GM19035 (cell line): Measurements from ENCODE around the gene EXOC2.

Experiments
- ATAC-seq: cut with Tn5 transposase; IDR thresholded peaks from one replicate; pipeline ENCODE4 v1.9.1; 2021; ENCODE audit not compliant: unreplicated experiment

EXOC2 gene

DNA sequence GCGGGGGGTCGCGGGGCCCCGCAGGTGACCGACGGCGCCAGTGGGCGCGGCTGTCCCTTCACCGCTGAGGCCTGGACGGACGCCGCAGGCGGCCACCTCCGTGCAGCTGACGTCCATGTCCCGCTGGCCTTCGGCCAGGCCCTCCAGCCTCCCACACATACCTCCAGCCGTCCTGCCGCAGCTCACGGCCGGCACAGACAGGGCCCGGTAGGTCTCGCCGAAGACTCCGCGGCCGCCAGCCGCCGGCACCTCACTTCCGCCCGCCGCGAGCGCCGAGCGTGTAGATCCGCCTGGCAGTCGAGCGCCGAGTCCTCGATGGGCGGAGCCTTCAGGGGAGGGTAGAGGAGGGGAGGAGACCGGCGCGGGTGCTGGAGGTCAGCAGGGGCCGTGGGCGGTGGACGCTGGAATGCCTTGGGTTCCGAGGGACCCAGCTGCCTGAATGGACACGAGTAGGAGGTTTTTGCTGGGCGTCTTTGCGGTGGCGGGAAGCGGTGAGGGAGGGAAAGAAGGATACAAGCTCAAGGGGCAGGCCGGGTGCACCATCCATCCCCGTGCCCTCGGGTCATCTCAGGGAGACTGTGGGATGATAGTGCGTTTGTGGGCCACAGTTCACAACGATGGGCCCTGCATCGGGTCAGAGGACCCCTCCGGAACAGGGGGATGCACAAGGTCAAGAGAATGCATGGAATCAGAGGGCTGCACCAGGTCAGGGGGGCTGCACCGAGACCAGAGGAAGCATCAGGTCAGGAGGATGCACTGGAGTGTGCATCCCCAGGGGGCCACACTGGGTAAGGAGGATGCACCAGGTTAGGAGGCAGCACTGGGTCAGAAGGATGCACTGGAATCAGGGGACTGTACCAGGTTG lies at the start of gene EXOC2:
Gene EXOC2 (minus strand): TSS at position 282 of the 865 bp plus-strand sequence. CDS start 55,321 bp downstream, outside the sequence.
- peak; percentile 90 for ATAC-seq

GRCh38 chr6:741410-742339 lies 48.7 kb upstream of the EXOC2 start:
- no peak for ATAC-seq

DNA sequence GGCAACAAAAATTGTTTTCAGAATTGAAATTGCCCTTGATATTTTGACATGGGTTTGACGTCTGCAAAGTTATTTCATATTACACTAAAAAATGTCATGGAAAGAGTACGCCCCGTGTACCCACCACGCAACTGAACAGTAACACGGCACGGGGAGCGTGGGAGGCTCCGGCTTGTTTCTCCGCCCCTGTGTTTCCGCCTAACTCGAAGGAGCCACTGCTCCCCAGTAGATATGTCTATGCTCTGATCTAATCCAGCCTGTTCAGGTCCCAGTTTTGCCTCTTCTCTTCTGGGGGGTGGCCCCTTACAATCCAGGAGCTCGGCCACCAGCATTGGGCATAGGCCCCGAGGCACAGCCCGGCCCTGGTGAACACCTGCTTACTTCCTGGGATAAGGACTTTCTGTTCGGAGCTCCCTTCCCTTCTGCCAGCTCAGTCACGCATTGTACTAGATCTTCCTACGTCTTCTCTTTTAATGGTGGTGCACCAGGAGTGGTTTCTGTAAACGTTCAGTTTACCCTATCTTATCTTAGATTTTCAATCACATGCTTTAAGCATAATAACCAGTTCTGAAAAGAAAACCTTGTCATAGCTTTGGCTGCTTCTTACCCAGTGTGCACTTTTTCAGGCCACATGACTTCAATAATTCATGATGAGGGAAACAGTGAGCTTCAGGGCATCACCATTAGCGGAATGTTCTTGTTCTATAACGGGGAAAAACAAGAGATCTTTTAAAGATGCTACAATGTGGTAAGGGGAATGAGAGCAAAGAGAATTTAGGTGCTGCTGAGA lies 43.9 kb upstream of the EXOC2 start:
- ATAC-seq, result no peak

GRCh38 chr6:733431-734219 lies 40.7 kb upstream of the EXOC2 start:
- ATAC-seq, result no peak

- no peak for ATAC-seq
These were observed 39.0 kb upstream of the EXOC2 start for GRCh38 chr6:731924-732323.

GRCh38 chr6:729606-730320 lies 36.8 kb upstream of the EXOC2 start:
- no peak for ATAC-seq

GRCh38 chr6:727856-728255 lies 34.9 kb upstream of the EXOC2 start:
- no peak for ATAC-seq

- no peak for ATAC-seq
These were observed 30.6 kb upstream of the EXOC2 start for GRCh38 chr6:723540-723939.

DNA sequence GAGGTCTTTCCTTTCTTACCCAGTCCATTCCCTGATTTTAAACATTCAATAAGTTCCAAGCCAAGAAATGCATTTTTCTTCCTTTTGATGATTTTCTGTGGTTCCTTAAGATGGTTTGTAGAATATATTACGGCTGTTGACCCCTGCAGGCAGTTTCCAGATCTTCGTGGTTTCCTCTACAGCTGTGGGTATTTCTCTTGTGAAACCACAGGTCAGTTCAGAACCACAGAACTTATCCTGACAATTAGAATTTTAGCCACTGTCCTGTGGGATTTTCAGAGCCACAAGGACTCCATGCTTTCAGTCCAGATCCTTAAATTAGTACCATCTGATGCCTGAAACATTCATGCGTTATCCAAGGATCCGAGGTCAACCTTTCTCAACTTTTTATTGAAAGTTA lies 29.7 kb upstream of the EXOC2 start:
- ATAC-seq, result no peak

DNA sequence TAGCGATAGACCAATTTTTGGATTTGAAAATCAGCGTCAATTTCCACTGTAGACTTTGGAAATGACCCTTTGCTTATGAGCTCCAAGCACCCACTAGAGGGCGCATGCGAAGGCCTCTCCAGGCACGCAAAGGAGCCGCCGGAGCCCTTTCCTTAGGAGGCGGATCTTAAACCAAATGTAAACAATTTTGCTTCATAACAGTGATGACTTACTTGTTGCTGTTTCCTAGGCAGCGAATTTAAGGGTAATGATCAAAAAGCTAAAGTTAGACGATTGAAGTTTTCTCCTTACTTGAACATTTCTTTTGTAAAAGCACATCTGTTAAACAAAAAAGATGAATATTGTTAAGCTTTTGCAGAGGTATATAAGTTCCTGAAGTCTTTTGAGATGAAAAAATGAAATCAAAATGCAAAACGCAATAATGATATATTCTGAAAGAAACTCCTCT lies 29.2 kb upstream of the EXOC2 start:
- no peak for ATAC-seq

DNA sequence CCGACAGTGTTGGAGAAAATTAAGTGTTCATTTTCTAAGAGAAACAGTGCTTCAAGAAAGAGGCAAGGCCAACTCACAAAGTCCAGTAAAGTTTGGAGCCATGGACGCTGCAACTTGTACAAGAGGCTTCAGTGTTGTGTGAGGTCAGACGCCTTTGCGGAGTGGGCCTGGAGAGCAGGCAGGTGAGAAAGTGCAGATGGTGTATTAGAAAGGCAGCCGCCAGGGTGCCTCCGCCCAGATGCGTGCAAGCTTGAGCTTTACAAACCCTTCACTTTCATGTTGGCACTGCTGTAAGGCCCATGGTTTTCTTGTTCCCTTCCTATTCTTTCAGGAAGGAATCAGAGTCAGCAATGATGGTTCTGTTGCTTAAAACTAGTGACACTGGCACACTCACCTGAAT lies 25.4 kb upstream of the EXOC2 start:
- no peak for ATAC-seq

DNA sequence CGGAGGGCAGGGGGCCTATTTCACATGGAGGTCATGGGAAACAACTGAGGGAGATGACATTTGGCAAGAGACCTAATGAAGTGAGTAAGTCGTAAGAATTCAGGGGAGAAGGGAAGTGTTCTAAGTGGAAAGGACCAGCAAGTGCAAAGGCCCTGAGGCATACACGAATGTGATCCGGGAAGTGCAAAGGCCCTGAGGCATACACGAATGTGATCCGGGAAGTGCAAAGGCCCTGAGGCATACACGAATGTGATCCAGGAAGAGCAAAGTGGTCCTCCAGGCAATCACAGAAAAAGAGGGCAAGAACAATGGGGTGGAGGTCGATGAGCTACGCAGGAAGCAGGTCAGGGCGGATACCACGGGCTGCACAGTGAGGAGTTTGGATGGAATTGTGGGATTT lies 24.2 kb upstream of the EXOC2 start:
- no peak for ATAC-seq

GRCh38 chr6:715709-716491 lies 23.0 kb upstream of the EXOC2 start:
- no peak for ATAC-seq

DNA sequence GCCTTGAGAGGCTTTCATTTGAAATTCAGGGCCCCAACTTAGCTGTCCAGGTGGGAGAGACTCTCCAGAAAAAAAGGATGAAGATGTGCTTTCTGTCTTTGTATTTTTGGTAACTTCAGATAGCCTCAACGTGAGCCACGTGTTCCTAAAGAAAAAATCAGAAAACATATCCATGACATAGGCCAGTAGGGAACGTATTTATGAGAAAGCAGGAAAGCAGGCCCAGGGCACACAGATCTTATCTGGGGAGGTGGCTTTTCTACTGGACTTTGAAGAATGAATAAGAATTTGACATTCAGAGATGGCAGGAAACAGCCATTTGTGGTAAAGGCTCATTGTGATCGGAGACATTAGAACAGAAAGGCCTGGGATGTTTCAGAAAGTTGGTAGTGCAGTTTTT lies 21.2 kb upstream of the EXOC2 start:
- ATAC-seq, result no peak

DNA sequence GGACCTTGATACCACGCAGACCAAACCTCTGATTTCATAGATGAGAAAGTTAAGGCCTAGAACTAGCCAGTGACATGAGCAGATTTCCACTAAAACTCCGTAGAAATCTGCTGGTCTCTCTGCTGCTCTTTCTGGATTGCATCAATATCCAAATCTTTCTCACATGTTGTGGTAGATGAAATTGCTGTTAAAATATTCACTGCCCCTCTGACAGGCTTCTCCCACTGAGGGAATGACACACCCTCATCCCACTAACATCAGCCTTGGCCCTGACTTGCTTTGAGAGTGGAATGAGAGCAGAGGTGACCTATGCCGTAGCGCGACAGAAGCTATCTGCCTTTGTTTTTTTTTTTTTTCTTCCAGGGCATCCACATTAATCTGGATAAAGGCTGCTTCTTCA lies 20.4 kb upstream of the EXOC2 start:
- ATAC-seq, result no peak

DNA sequence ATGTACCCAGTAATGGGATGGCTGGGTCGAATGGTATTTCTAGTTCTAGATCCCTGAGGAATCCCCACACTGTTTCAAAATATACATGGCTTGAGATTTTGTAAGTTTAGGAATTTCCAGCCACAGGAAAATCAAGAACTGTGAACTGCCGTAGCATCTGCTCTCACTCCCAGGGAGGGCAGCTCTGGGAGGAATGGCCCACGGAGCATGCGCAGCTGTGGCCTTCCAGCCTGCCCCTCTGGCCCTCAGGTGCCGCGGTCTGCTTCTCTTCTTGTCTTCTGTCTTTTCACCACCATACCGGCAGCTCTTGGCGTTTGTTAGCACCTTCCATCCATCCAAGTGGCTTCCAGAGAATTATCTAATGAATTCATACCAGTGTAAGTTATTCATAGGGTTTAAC lies 19.9 kb upstream of the EXOC2 start:
- no peak for ATAC-seq

- ATAC-seq, result no peak
These were observed 19.0 kb upstream of the EXOC2 start for GRCh38 chr6:711925-712324.

- ATAC-seq, result peak; percentile 86
These were observed 17.9 kb upstream of the EXOC2 start for GRCh38 chr6:710601-711571.
